ENCODE measurements around the gene LEO1.

- TF ChIP-seq, protein P1, sequence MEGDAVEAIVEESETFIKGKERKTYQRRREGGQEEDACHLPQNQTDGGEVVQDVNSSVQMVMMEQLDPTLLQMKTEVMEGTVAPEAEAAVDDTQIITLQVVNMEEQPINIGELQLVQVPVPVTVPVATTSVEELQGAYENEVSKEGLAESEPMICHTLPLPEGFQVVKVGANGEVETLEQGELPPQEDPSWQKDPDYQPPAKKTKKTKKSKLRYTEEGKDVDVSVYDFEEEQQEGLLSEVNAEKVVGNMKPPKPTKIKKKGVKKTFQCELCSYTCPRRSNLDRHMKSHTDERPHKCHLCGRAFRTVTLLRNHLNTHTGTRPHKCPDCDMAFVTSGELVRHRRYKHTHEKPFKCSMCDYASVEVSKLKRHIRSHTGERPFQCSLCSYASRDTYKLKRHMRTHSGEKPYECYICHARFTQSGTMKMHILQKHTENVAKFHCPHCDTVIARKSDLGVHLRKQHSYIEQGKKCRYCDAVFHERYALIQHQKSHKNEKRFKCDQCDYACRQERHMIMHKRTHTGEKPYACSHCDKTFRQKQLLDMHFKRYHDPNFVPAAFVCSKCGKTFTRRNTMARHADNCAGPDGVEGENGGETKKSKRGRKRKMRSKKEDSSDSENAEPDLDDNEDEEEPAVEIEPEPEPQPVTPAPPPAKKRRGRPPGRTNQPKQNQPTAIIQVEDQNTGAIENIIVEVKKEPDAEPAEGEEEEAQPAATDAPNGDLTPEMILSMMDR (conservative IDR thresholded peaks at IDR 0.05 in 1 of 2, IDR thresholded peaks at IDR 0.05 in 1 of 2; ENCODE audit: extremely low read depth in 1 of 2, insufficient read depth in 1 of 2, low read depth in 1 of 2, low read length in 2 of 2) = no peak
- no peak for TF ChIP-seq EZH2 (IDR thresholded peaks at IDR 0.05; ENCODE audit: borderline replicate concordance, low read length)
Observed at GRCh38 chr15:52018693-52019393, 47.3 kb upstream of the LEO1 start, which contains the start of gene MAPK6.

Data from mammary epithelial cell (primary cell).